Smooth muscle cell of the brain vasculature (primary cell): Measurements from ENCODE around the gene MCM3AP.
A peak's percentile ranks its signal among the peaks of the same experiment; 100 is the strongest.
"Not testable (repeated sequence)": the region's sequence is repeated elsewhere in the genome, so short reads cannot be mapped to it uniquely, and the experiment has no call there.

Experiments
- DNase-seq: peaks from one replicate; pipeline ENCODE4 v3.0.0-alpha.2; 2012; ENCODE audit warnings: low read depth, low spot score

MCM3AP gene

DNA sequence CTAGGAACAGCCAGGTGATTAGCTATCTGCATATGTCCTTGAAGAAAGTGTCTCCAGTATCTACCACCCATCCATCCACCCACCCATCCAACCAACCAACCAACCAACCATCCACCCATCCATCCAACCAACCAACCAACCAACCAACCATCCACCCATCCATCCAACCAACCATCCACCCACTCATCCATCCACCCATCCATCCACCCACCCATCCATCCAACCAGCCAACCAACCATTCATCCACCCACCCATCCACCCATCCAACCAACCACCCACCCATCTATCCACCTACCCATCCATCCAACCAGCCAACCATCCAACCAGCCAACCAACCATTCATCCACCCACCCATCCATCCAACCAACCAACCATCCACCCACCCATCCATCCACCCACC lies 26.2 kb upstream of the MCM3AP start:
- DNase-seq, result no peak

DNA sequence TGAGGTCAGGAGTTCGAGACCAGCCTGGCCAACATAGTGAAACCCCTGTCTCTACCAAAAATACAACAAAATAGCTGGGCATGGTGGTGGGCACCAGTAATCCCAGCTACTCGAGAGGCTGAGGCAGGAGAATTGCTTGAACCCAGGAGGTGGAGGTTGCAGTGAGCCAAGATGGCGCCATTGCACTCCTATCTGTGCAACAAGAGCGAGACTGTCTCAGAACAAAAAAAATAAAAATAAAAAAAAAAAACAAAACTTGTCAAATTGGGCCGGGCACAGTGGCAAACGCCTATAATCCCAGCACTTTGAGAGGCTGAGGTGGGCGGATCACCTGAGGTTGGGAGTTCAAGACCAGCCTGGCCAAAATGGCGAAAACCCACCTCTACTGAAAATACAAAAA lies 24.8 kb upstream of the MCM3AP start:
- not testable (repeated sequence) for DNase-seq

DNA sequence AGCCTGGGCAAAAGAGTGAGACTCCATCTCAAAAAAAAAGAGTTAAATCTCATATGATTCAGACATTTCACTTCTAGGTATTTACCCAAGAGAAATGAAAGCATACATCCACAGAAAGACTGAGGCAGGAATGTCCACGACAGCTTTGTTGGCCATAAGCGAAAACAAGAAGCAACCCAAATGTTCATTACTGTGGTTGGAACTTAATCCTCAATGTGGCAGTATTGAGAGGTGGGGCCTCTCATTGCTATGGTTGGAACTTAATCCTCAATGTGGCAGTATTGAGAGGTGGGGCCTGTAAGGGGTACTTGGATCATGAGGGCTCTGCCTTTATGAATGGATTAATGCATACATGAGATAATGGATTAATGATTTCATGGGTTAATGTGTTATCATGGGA lies 23.0 kb upstream of the MCM3AP start:
- DNase-seq, result no peak

- no peak for DNase-seq
These were observed 22.2 kb upstream of the MCM3AP start for GRCh38 chr21:46307625-46308024.

DNA sequence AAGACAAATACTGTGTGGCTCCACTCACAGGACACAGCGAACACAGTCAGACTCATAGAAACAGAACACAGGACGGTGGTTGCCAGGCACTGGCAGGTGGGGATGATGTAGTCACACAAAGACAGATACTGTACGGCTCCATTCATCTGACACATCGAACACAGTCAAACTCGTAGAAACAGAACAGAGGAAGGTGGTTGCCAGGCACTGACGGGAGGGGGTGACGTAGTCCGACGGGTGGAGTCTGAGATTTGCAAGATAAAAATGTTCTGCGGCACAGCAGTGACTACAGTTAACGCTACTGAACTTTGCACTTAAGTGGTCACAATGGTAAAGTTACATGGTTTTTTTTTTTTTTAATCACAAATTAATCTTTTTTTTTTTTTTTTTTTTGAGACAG lies 19.5 kb upstream of the MCM3AP start:
- no peak for DNase-seq

DNA sequence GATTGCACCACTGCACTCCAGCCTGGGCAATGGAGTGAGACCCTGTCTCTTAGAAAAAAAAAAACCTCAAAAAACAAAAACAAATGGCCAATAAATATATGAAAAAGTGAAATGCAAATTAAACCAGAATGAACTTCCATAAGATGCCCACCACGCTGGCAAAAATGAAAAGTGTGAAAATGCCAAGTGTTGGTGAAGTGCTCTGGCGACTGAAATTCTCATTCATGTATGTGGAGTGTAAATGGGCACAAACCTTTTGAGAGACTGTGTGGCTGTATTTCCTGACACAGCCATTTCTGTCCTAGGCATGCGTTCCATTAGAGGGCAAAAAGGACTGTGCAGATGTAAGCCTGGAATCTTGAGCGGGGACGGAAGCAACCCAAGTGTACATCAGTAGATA lies 19.0 kb upstream of the MCM3AP start:
- no peak for DNase-seq

DNA sequence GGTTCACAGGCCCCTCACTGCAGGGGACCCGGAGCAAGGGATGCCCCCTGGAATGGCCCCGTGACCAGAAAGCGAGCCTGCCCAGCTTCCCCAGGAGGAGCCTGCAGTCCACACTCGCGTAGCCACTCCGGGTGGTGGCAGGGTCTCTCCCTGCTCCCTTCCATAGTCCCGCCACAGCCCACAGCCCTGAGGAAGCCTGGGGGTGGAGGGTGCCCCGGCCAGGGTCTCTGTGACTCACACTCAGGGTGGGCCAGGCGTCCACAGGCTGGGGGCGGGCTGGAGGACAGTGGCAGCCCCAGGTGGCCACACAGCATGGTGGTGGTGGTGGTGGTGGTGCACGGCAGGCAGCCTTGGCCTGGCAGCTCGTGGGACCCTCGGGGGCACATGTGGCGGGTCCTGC lies 16.3 kb upstream of the MCM3AP start:
- no peak for DNase-seq

DNA sequence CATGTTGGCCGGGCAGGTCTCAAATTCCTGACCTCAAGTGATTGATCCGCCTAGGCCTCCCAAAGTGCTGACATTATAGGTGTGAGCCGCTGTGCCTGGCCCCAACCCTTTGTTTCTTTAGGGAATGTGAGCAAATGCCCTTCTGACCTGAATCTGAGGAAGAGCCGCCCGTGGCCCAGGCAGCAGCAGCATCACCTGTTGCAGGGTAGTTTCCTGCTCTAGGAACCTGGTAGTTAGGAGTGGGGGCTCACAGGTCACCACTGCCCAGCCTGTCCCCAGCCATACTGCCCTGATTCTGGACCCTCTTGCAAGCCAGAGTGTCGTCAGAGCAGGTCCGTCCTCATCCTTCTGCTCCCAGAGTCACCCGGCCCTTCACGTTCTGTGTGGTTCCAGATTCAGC lies 13.8 kb upstream of the MCM3AP start:
- no peak for DNase-seq

DNA sequence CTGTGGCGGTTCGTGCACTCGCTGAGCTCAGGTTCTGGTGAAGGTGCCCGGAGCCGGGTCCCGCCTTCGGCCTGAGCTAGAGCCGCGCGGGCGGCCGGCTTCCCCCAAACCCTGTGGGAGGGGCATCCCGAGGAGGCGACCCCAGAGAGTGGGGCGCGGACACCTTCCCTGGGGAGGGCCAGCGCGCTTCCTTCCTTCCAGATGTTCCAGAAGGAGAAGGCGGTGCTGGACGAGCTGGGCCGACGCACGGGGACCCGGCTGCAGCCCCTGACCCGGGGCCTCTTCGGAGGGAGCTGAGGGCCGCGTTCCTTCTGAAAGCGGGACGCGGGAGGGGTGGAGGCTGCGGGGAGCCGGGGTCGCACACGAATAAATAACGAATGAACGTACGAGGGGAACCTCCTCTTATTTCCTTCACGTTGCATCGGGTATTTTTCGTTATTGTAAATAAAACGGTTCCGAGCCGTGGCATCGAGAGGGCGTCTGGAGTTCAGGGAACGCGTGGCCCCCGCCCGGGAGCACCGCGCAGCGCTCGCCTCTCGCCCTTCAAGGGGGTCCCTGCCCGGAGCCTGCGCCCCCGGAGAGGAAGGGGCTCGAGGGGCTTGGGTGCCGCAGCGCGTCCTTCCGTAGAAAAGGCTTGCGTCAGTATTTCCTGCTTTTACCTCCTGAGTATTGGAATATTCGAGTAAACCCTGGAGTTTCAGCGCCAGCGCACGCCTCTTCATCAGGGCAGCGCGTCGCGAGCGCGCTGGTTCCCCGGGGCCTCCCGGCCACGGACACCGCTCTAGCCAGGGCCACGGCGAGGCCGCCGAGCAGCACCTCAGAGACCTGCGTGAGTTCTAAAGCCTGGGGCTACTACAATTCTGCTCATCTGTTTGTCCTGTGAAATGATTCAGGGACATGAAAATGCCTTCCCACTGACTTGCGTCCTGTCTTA lies 12.2 kb upstream of the MCM3AP start:
- DNase-seq, result no peak

- no peak for DNase-seq
These were observed 10.8 kb upstream of the MCM3AP start for GRCh38 chr21:46295996-46296752.

DNA sequence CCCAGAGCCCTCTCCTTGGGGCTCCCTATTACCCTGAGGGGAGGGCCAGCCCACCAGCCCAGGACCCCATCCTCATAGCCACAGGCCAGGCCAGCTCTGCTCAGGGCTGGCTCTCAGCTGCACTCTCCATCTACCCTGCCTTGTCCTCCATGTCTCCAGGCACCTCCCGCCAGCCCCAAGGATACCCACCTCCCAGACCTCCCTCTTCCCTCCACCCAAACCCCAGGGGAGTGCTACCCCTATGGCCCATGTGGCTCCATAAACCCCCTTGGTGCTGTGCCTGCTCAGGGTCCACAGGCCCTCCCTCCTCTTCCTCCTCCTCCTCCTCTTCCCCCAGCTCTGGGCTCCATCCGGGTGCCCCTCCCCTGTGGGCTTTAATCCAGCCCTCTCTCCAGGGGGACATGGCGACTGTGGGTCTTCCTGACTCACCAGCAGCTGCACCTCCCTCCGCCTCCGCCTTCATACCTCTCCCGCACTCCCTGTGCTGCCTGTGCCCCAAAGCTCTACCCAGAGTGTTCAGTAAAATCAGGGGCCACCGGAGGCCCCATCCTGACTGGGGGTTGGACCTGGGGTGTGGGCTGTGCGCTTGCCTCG lies 9.9 kb upstream of the MCM3AP start:
- no peak for DNase-seq

- no peak for DNase-seq
These were observed 9.3 kb upstream of the MCM3AP start for GRCh38 chr21:46294647-46295176.

DNA sequence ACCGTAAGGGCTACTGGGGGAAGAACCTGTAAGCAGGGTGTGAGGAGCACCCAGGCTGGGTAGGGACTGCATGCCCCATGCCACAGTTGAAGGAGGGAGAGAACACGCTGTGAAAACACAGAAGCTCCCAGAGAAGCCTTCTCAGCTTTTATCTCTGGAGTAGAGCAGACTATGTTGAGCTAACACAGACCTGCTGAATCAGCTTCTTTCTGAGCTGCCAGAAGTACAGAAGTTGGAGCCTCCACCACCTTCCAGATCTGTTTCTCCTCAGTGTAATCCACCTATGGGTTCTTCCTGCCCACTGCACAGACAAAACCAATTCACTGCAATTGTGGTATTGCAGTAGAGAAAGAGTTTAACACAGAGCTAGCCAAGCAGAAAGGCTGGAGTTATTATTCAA lies 6.2 kb upstream of the MCM3AP start:
- no peak for DNase-seq

DNA sequence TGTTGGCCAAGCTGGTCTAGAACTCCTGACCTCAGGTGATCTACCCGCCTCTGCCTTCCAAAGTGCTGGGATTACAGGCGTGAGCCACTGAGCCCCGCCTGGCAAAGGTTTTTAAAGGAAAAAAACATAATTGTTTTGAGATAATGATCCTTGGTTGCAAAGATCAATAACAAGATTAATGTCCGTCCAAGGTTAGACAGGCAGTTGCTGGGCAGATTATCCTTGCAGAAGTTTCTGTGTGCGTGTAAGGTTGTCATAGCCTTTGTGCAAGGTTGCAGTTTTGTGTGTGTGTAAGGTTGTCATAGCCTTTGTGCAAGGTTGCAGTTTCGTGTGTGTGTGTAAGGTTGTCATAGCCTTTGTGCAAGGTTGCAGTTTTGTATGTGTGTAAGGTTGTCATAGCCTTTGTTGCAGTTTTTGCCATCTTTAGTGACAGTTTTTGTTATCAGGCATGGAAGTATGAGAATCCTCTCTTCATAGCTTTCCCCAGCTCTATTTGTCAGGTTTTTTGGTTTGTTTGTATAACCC lies 4.3 kb upstream of the MCM3AP start:
- DNase-seq, result no peak

DNA sequence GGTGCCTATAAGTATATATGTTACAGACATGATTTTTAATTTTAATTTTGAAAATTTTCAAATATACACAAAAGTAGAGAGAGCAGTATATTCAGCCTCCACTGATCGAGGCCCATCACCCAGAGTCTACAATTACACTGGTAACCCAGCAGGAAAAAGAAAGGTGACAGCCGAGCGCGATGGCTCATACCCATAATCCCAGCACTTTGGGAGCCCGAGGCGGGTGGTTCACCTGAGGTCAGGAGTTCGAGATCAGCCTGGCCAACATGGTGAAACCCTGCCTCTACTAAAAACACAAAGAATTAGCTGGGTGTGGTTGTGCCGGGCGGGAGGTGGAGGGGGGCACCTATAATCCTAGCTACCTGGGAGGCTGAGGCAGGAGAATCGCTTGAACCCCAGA lies 2.1 kb upstream of the MCM3AP start:
- no peak for DNase-seq

- no peak for DNase-seq
These were observed 1.2 kb upstream of the MCM3AP start for GRCh38 chr21:46286648-46287002.

DNA sequence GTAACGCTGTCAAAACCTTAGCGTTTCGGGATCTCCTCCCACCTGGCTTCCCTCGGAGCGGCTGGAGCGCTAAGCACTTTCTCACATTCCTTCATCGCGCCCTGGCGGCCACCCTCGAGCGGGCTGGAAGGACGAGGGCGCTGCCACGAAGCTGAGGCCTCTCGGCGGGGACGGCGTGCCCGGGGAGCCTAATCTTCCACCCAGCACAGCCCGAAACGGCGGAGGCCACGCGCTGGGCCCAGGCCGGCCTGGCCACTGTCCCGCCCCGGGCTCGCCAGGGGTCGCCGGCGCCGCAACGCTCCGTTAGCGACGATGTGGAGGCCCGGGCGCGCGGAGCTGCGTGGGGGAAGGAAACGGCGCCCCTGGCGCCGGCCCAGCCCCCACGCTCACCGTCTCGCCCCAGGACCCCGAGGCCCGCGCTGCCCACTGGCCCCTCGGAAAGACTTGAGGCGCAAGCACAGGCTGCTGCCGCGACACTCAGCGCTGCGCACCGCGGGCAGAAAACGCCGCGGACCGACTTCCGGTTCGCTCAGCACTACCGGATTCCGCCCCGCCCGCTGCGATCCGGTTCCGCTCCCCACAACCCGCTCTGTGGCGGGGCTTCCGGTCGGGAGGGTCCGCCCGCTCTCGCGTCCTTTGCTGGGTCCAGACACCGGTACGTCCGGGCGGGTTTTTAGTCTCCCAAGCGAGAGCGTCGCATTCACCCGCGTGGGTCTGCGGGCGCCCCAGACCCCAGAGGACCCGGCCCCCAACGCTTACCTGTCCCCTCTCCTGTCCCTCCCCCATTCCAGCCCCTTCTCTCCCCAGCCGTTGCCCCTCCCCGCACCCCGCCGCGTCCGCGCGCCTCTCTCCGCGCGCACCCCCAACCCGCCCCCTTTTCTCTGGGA lies 593 bp upstream of the MCM3AP start, which contains the start of gene YBEY:
YBEY (plus strand) TSS at position 582 of the 887 bp plus-strand sequence. CDS start 572 bp downstream, outside the sequence.
- DNase-seq, result peak; percentile 76

GRCh38 chr21:46284733-46285132 lies 678 bp downstream of the MCM3AP start:
- DNase-seq, result no peak

GRCh38 chr21:46284077-46284644 lies 1.2 kb downstream of the MCM3AP start:
- DNase-seq, result no peak

DNA sequence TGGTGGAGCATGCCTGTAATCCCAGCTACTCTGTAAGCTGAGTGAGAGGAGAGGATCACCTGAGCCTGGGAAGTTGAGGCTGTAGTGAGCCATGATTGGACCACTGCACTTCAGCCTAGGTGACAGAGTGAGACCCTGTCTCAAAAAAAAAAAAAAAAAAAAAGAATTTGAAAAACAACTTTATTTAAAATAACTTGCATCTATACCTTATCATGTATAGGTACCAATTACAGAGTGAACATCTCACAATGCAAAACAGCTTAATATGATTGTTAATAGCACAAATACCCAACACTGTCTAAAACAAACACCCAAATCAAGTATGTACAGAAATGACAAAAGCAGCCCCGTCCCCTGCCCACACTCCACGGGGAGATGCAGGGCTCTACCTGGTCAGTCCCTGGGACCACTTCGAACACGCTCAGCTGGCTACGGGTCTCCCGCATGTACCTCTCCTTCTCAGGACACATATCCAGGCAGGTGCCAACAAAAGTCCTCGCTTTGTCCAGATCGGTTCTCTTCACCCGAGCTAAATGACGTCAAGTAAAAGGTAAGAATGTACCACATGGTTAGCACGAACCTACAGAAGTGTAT lies 10.5 kb downstream of the MCM3AP start:
- no peak for DNase-seq
